ENCODE data around the gene GSAP.

DNA sequence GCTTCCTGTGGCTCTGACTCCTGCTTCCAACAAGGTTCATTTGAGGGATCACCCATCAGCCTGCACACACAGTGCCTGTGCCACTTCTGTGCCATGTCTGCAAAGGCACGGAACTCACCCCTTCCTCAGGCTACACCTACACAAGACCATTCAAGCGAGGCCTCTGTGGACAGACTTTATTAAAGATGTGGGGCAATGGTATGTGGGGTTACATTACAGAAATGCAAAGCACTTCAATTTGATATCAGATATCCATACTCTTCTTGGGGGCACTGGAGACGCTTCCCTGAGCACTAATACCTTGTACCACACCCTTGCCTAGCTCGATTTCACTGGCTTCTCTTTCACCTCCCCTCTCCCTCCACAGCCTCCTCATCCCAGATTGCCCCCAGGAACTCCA lies 132.1 kb downstream of the GSAP start:
- TF ChIP-seq, protein P1, sequence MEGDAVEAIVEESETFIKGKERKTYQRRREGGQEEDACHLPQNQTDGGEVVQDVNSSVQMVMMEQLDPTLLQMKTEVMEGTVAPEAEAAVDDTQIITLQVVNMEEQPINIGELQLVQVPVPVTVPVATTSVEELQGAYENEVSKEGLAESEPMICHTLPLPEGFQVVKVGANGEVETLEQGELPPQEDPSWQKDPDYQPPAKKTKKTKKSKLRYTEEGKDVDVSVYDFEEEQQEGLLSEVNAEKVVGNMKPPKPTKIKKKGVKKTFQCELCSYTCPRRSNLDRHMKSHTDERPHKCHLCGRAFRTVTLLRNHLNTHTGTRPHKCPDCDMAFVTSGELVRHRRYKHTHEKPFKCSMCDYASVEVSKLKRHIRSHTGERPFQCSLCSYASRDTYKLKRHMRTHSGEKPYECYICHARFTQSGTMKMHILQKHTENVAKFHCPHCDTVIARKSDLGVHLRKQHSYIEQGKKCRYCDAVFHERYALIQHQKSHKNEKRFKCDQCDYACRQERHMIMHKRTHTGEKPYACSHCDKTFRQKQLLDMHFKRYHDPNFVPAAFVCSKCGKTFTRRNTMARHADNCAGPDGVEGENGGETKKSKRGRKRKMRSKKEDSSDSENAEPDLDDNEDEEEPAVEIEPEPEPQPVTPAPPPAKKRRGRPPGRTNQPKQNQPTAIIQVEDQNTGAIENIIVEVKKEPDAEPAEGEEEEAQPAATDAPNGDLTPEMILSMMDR (IDR thresholded peaks at IDR 0.05; ENCODE audit: poor library complexity, severe bottlenecking): no peak
- TF ChIP-seq POLR2AphosphoS5 (IDR thresholded peaks at IDR 0.05) (no peak), EP300 (conservative IDR thresholded peaks at IDR 0.05; ENCODE audit: poor library complexity, severe bottlenecking) (no peak)
